ENCODE results near the gene UGT2B15.
"Not testable (repeated sequence)": the region's sequence is repeated elsewhere in the genome, so short reads cannot be mapped to it uniquely, and the experiment has no call there.

GRCh38 chr4:68622731-68623130, 47.7 kb downstream of the UGT2B15 start:
- TF ChIP-seq, protein P1, sequence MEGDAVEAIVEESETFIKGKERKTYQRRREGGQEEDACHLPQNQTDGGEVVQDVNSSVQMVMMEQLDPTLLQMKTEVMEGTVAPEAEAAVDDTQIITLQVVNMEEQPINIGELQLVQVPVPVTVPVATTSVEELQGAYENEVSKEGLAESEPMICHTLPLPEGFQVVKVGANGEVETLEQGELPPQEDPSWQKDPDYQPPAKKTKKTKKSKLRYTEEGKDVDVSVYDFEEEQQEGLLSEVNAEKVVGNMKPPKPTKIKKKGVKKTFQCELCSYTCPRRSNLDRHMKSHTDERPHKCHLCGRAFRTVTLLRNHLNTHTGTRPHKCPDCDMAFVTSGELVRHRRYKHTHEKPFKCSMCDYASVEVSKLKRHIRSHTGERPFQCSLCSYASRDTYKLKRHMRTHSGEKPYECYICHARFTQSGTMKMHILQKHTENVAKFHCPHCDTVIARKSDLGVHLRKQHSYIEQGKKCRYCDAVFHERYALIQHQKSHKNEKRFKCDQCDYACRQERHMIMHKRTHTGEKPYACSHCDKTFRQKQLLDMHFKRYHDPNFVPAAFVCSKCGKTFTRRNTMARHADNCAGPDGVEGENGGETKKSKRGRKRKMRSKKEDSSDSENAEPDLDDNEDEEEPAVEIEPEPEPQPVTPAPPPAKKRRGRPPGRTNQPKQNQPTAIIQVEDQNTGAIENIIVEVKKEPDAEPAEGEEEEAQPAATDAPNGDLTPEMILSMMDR (conservative IDR thresholded peaks at IDR 0.05) = not testable (repeated sequence)
- not testable (repeated sequence) for TF ChIP-seq ZFX (IDR thresholded peaks at IDR 0.05)

Data from C4-2B (cell line).